A549 (cell line): ENCODE data around the gene PILRA.

Experiments used
- EP300 ChIP-seq, 2 experiments: fragments of >200 bp; sonication (Bioruptor Twin); formaldehyde crosslinking; IDR thresholded peaks; 2 replicates in 1 of 2; 3 replicates in 1 of 2; pipeline ENCODE4 v1.6.1; 2016 to 2017
- ESRRA ChIP-seq: fragments of 150-350 bp; IDR thresholded peaks from 2 replicates; pipeline ENCODE4 v1.6.1; 2014; ENCODE audit warnings: mild to moderate bottlenecking, low read length, borderline replicate concordance
- FOSL2 ChIP-seq, 2 experiments: fragments of 450-650 bp in 1 of 2; fragments of >200 bp in 1 of 2; sonication (Bioruptor Twin) in 1 of 2; formaldehyde crosslinking; IDR thresholded peaks; 2 replicates each; pipeline versions ENCODE4 v1.5.0 to v1.6.1; 2016 to 2020; ENCODE audit warnings: mild to moderate bottlenecking in 1 of 2, moderate library complexity in 1 of 2
- TP53 ChIP-seq: fragments of 250-450 bp; sonication (Bioruptor Pico); IDR thresholded peaks from 2 replicates; pipeline ENCODE4 v1.5.0; 2021; ENCODE audit warnings: mild to moderate bottlenecking, moderate library complexity

GRCh38 chr7:100390286-100391009, 17.2 kb downstream of the PILRA start:
- TF ChIP-seq FOSL2 (IDR thresholded peaks at IDR 0.05) (no peak), FOSL2 (CRISPR knock-in tag; IDR thresholded peaks at IDR 0.05) (no peak), EP300 (IDR thresholded peaks at IDR 0.05) (no peak), TP53 (CRISPR knock-in tag) (no peak), ESRRA (no peak)
